ENCODE results near the gene USH1C. TPM values are rescaled to one million over a fixed set of nuclear protein-coding genes. Genes with fewer than 3 reads are reported as not detected.

Gene USH1C
- total RNA-seq, 2 donors from 2014 or later: 12.7 to 20.8 TPM

- no peak overlapping the region for H3K27ac ChIP-seq
- H3K4me3 ChIP-seq: no peak overlapping the region
- H3K27me3 ChIP-seq: no peaks in the 10 kb centered on the region
- H3K9me3 ChIP-seq: no peaks in the 10 kb centered on the region
- no peaks in the 10 kb centered on the region for H3K36me3 ChIP-seq (replicated peaks in 1 of 2; ENCODE audit: insufficient read depth in 1 of 2, low read depth in 2 of 2)
- intact Hi-C loops (cut with DNase I): no loop called here
- DNase-seq (no peak), ATAC-seq (no peak)
- no peaks in the 10 kb centered on the region for H3K4me1 ChIP-seq
- 52 to 56% methylated on average over 3 of the region's 3 CpGs for WGBS, 2 donors
- TF ChIP-seq CTCF (IDR thresholded peaks at IDR 0.05) (no peak), POLR2A (IDR thresholded peaks at IDR 0.05) (no peak)
Observed at GRCh38 chr11:17511571-17511970, 32.6 kb downstream of the USH1C start.

GRCh38 chr11:17510507-17511206 lies 33.6 kb downstream of the USH1C start:
- Histone ChIP-seq H3K27ac (no peak overlapping the region), H3K4me1 (no peaks in the 10 kb centered on the region), H3K4me3 (no peak overlapping the region), H3K36me3 (replicated peaks in 1 of 2; ENCODE audit: insufficient read depth in 1 of 2, low read depth in 2 of 2) (no peaks in the 10 kb centered on the region), H3K9me3 (no peaks in the 10 kb centered on the region), H3K27me3 (no peaks in the 10 kb centered on the region)
- TF ChIP-seq CTCF (IDR thresholded peaks at IDR 0.05): no peak
- TF ChIP-seq POLR2A (IDR thresholded peaks at IDR 0.05): no peak
- DNase-seq: no peak
- no peak for ATAC-seq
- WGBS, 2 donors: 61 to 65% methylated on average over 4 of the region's 4 CpGs
- intact Hi-C loops (cut with DNase I): no loop called here

- H3K27me3 ChIP-seq: no peaks in the 10 kb centered on the region
- H3K27ac ChIP-seq: no peak overlapping the region
- no peaks in the 10 kb centered on the region for H3K9me3 ChIP-seq
- ATAC-seq (no peak), DNase-seq (no peak)
- TF ChIP-seq CTCF (IDR thresholded peaks at IDR 0.05) (no peak), POLR2A (IDR thresholded peaks at IDR 0.05) (no peak)
- intact Hi-C loops (cut with DNase I): no loop called here
- H3K36me3 ChIP-seq (replicated peaks in 1 of 2; ENCODE audit: insufficient read depth in 1 of 2, low read depth in 2 of 2): no peaks in the 10 kb centered on the region
- WGBS, 2 donors: 36 to 37% methylated on average over 3 of the region's 3 CpGs
- H3K4me3 ChIP-seq: no peak overlapping the region
- H3K4me1 ChIP-seq: no peaks in the 10 kb centered on the region
Observed at GRCh38 chr11:17508791-17509190, 35.4 kb downstream of the USH1C start.

- DNase-seq (no peak), ATAC-seq (no peak)
- Histone ChIP-seq H3K4me1 (no peaks in the 10 kb centered on the region), H3K27me3 (no peaks in the 10 kb centered on the region), H3K9me3 (no peaks in the 10 kb centered on the region), H3K27ac (no peak overlapping the region), H3K36me3 (replicated peaks in 1 of 2; ENCODE audit: insufficient read depth in 1 of 2, low read depth in 2 of 2) (no peaks in the 10 kb centered on the region), H3K4me3 (no peak overlapping the region)
- intact Hi-C loops (cut with DNase I): no loop called here
- WGBS, 2 donors: 35 to 50% methylated on average over 3 of the region's 3 CpGs
- no peak for TF ChIP-seq POLR2A (IDR thresholded peaks at IDR 0.05)
- no peak for TF ChIP-seq CTCF (IDR thresholded peaks at IDR 0.05)
Observed at GRCh38 chr11:17508306-17508705, 35.9 kb downstream of the USH1C start.

- Histone ChIP-seq H3K27ac (no peak overlapping the region), H3K27me3 (no peaks in the 10 kb centered on the region), H3K9me3 (no peaks in the 10 kb centered on the region), H3K4me1 (no peaks in the 10 kb centered on the region), H3K4me3 (no peak overlapping the region), H3K36me3 (replicated peaks in 1 of 2; ENCODE audit: insufficient read depth in 1 of 2, low read depth in 2 of 2) (no peaks in the 10 kb centered on the region)
- ATAC-seq (no peak), DNase-seq (no peak)
- intact Hi-C loops (cut with DNase I): no loop called here
- no peak for TF ChIP-seq CTCF (IDR thresholded peaks at IDR 0.05)
- TF ChIP-seq POLR2A (IDR thresholded peaks at IDR 0.05): no peak
- WGBS, 2 donors: 69 to 97% methylated on average over 2 of the region's 2 CpGs
Observed at GRCh38 chr11:17507773-17508172, 36.4 kb downstream of the USH1C start.

Data from body of pancreas (tissue), 4 donors.